Measurements from ENCODE around the gene BRD3OS.

DNA sequence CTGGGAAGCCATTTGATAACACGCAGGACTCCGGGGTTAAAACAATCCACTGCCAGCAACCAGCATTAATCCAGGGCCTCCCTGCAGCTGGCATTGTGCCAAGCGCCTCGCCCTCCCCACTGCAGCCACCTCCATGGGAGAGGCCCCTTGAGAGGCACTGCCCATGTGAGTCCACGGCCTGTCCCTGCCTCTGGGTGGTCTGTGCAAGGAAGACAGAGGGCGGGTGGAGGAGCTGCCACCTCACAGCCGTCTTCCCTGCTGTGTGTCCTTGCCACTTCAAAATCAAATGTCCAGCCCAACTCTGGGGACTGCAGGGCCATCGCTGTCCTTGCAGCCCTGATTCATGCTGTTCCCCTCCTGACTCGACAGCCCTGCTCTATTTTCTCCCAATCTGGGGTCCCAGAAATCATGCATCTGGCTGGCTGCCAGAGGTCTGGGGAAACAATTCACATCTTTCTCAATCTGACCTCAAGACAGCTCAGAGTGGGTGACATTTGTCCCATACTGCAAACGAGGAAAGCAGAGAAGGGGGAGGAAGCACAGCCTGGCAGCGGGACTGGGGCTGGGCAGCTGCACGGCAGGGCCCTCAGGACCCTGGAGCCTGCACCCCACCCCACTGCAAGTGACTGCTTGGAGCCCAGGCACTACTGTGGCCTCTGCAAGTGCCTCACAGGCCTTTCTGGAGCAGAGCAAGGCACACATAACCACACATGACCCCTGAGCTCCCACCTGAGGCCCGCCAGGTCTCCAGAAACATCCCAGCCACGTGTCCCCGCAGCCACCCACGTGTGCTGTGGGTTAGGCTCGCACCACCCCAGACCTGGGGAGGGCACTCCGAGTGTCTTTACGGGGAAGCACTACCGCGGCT is 15.7 kb downstream of the BRD3OS start:
- TF ChIP-seq CTCF (IDR thresholded peaks at IDR 0.05) (no peak), EP300 (IDR thresholded peaks at IDR 0.05) (no peak)
